Esophagus squamous epithelium (tissue), 4 donors: Measurements from ENCODE around the gene FAM156B.
"Not testable (repeated sequence)": the region's sequence is repeated elsewhere in the genome, so short reads cannot be mapped to it uniquely, and the experiment has no call there.

Experiments used
- CTCF ChIP-seq, 6 experiments: fragments of 450-650 bp in 4 of 6; fragments of 200-600 bp in 2 of 6; sonication (generic) in 2 of 6; IDR thresholded peaks; one replicate each; pipeline ENCODE4 v1.5.1; 2016 to 2019; ENCODE audit warnings: antibody characterized with exemption in 6 of 6, mild to moderate bottlenecking in 4 of 6, moderate library complexity in 4 of 6
- POLR2A ChIP-seq, 4 donors: fragments of 450-650 bp; IDR thresholded peaks; one replicate each; pipeline ENCODE4 v1.6.1; 2017; ENCODE audit warnings: antibody characterized with exemption in 4 of 4, mild to moderate bottlenecking in 4 of 4, moderate library complexity in 3 of 4

- not testable (repeated sequence) for TF ChIP-seq CTCF, POLR2A (IDR thresholded peaks at IDR 0.05)
Measured at GRCh38 chrX:52914704-52915103, 17.6 kb downstream of the FAM156B start.
